ENCODE results near the gene ZNF714.

GRCh38 chr19:21158523-21159135, 76.6 kb downstream of the ZNF714 start:
- TF ChIP-seq POLR2A (IDR thresholded peaks at IDR 0.05): no peak
- TF ChIP-seq CTCF (IDR thresholded peaks at IDR 0.05): no peak

Data from breast epithelium (tissue), 3 donors.